ENCODE results near the gene RC3H2.

Gene RC3H2

DNA sequence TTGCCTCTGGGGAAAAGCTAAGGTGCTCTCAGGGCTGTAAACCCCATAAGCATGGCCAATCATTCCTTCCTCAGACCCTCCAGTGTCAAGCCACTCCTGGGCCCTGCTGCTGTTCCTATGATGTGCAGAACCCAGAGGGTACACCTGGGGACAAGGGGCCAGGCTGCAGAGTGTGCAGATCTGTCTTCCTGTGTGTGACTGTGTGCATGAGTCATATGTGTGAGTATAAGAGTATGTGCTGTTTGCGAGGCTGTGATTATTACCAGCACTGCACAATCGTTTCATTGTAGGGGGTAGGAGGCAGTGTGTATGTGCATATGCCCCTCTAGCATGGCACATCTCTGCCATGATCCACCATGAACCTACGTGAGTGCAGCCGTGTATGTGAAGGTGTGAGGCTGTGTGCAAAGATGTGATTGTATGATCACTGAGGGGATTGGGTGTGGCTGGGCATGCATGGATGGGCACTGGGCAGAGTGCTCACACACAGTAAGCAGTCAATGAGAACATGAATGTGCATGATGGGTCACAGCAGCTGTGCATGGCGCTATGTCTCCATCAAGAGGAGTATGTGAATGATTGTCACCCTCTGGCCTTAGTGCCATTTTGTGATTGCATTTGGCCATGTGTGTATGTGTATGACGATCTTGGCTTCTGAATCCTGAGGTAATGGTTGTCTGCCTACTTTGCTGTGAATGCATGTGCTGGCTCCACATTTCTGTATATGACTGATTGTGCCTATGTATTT lies 107.7 kb downstream of the RC3H2 start:
- no peak for DNase-seq

All from DMS 273 treated with DMSO at 0.1 percent for 48 hours (cell line).